HCT116 (cell line): Measurements from ENCODE around the gene TK1. TPM values are rescaled to one million over a fixed set of nuclear protein-coding genes. Genes with fewer than 3 reads are reported as not detected.

Experiments
- ATAC-seq: fragments of 200-7000 bp; cut with Tn5 transposase; 2 replicates; pipeline ENCODE4 v1.9.1; 2020; ENCODE audit warnings: mild to moderate bottlenecking, moderate library complexity
- BruUV-seq: library from RNA; stranded (reverse); fragments of 400-500 nt; replicated peaks from 2 replicates; lab custom pipeline; 2021; lab: Mats Ljungman, UMichigan
- CTCF ChIA-PET: fragments of 300-600 bp; sonication (Branson Sonifier 250); formaldehyde crosslinking; loops from one replicate; lab custom pipeline; 2021; ENCODE audit warnings: antibody characterized with exemption; lab: Charles Lee
- POLR2A ChIA-PET: fragments of 300-600, 350-600 bp; sonication (Branson Sonifier 250); formaldehyde crosslinking; loops from one replicate; lab custom pipeline; 2021; ENCODE audit warnings: antibody characterized with exemption; lab: Charles Lee
- RAD21 ChIA-PET, 2 experiments: fragments of 300-600 bp; sonication (Branson Sonifier 250); formaldehyde crosslinking; loops; one replicate each; lab custom pipeline; 2023; ENCODE audit warnings: low total read pairs in 2 of 2; ENCODE audit not compliant: uncharacterized antibody in 2 of 2, unreplicated experiment in 2 of 2, low non-redundant PET in 1 of 2; lab: Charles Lee
- DNase-seq: peaks from one replicate; pipeline ENCODE4 v3.0.0-alpha.2; 2010; ENCODE audit warnings: low read depth, low spot score
- H2AFZ ChIP-seq: fragments of 200-600 bp; shearing (Covaris generic), sonication (generic); 2 replicates; pipeline ENCODE4 v1.6.1; 2017; ENCODE audit warnings: low read depth, mixed run types, mixed read lengths, antibody characterized with exemption, low read length; ENCODE audit not compliant: poor library complexity, severe bottlenecking
- H3K27ac ChIP-seq: 2 replicates; pipeline ENCODE4 v1.5.1; 2012; ENCODE audit warnings: low read depth, low read length
- H3K27me3 ChIP-seq: fragments of 200-600 bp; sonication (generic); 2 replicates; pipeline ENCODE4 v1.6.1; 2016; ENCODE audit warnings: mixed run types, low read length, mixed read lengths; ENCODE audit not compliant: insufficient read depth
- H3K36me3 ChIP-seq, 2 experiments: fragments of 200-500 bp in 1 of 2; fragments of 200-600 bp in 1 of 2; sonication (Bioruptor generic) in 1 of 2; sonication (generic) in 1 of 2; 2 replicates each; pipeline versions ENCODE4 v1.5.1 to v1.6.1; 2014 to 2016; ENCODE audit warnings: low read length in 2 of 2, inconsistent platforms in 1 of 2, mixed read lengths in 1 of 2, mixed run types in 1 of 2; ENCODE audit not compliant: insufficient read depth in 2 of 2, control insufficient read depth in 1 of 2
- H3K4me1 ChIP-seq, 2 experiments: fragments of 200-600 bp in 1 of 2; sonication (generic) in 1 of 2; 2 replicates each; pipeline versions ENCODE4 v1.5.1 to v1.6.1; 2012 to 2017; ENCODE audit warnings: low read length in 2 of 2, inconsistent platforms in 1 of 2, mild to moderate bottlenecking in 1 of 2, mixed read lengths in 1 of 2, mixed run types in 1 of 2, moderate library complexity in 1 of 2; ENCODE audit not compliant: insufficient read depth in 2 of 2, control insufficient read depth in 1 of 2
- H3K4me2 ChIP-seq: fragments of 200-600 bp; sonication (generic); 2 replicates; pipeline ENCODE4 v1.6.1; 2017; ENCODE audit warnings: mixed run types, low read length, mixed read lengths
- H3K4me3 ChIP-seq, 2 experiments: fragments of 200-600 bp in 1 of 2; sonication (generic) in 1 of 2; replicated peaks in 1 of 2; 2 replicates each; pipeline ENCODE4 v1.5.1; 2011 to 2016; ENCODE audit warnings: low read length in 2 of 2, control low read depth in 1 of 2, low read depth in 1 of 2, mild to moderate bottlenecking in 1 of 2, mixed read lengths in 1 of 2, mixed run types in 1 of 2
- H3K79me2 ChIP-seq: fragments of 200-600 bp; sonication (generic); 2 replicates; pipeline ENCODE4 v1.6.1; 2017; ENCODE audit warnings: mild to moderate bottlenecking, mixed run types, low read length, moderate library complexity, mixed read lengths; ENCODE audit not compliant: insufficient read depth
- H3K9ac ChIP-seq: fragments of 200-600 bp; sonication (generic); 2 replicates; pipeline ENCODE4 v1.6.1; 2016; ENCODE audit warnings: low read length, mixed read lengths
- H3K9me2 ChIP-seq: fragments of 200-600 bp; sonication (generic), shearing (Covaris generic); 2 replicates; pipeline ENCODE4 v1.6.1; 2017; ENCODE audit warnings: mixed run types, mild to moderate bottlenecking, moderate library complexity; ENCODE audit not compliant: insufficient read depth
- H3K9me3 ChIP-seq, 2 experiments: fragments of 200-500 bp in 1 of 2; fragments of 200-600 bp in 1 of 2; sonication (Bioruptor generic) in 1 of 2; sonication (generic) in 1 of 2; 2 replicates each; pipeline ENCODE4 v1.6.1; 2014 to 2017; ENCODE audit warnings: low read length in 2 of 2, mixed read lengths in 2 of 2, inconsistent platforms in 1 of 2, low read depth in 1 of 2, mild to moderate bottlenecking in 1 of 2, mixed run types in 1 of 2, moderate library complexity in 1 of 2; ENCODE audit not compliant: control insufficient read depth in 1 of 2, insufficient read depth in 1 of 2
- H4K20me1 ChIP-seq: fragments of 200-600 bp; sonication (generic), shearing (Covaris generic); 2 replicates; pipeline ENCODE4 v1.6.1; 2017; ENCODE audit warnings: mixed run types, mild to moderate bottlenecking, moderate library complexity; ENCODE audit not compliant: insufficient read depth
- CBX3 ChIP-seq: IDR thresholded peaks from 2 replicates; pipeline ENCODE4 v1.6.1; 2012; ENCODE audit warnings: low read depth
- CEBPB ChIP-seq: IDR thresholded peaks from 2 replicates; pipeline ENCODE4 v1.6.1; 2012; ENCODE audit warnings: low read depth
- ELF1 ChIP-seq: IDR thresholded peaks from 2 replicates; pipeline ENCODE4 v1.6.1; 2012; ENCODE audit warnings: low read depth, borderline replicate concordance
- EZH2phosphoT487 ChIP-seq: fragments of 200-600 bp; IDR thresholded peaks from 2 replicates; pipeline ENCODE4 v1.6.1; 2018; ENCODE audit warnings: antibody characterized with exemption, borderline replicate concordance
- JUND ChIP-seq: IDR thresholded peaks from 2 replicates; pipeline ENCODE4 v1.6.1; 2012
- POLR2A ChIP-seq: IDR thresholded peaks from 2 replicates; pipeline ENCODE4 v1.7.0; 2011; ENCODE audit warnings: borderline replicate concordance; ENCODE audit not compliant: insufficient read depth, insufficient read length; ENCODE audit errors: extremely low read depth
- RAD21 ChIP-seq: IDR thresholded peaks from 2 replicates; pipeline ENCODE4 v1.6.1; 2012; ENCODE audit warnings: low read depth, mild to moderate bottlenecking
- SP1 ChIP-seq: IDR thresholded peaks from 2 replicates; pipeline ENCODE4 v1.6.1; 2012; ENCODE audit warnings: low read depth
- SRF ChIP-seq: IDR thresholded peaks from 2 replicates; pipeline ENCODE4 v1.6.1; 2012; ENCODE audit warnings: low read depth
- YY1 ChIP-seq: IDR thresholded peaks from 2 replicates; pipeline ENCODE4 v1.6.1; 2011; ENCODE audit warnings: low read length, low read depth, moderate library complexity, mild to moderate bottlenecking; ENCODE audit not compliant: insufficient replicate concordance; ENCODE audit errors: extremely low read depth
- ZFX ChIP-seq: fragments of 450-650 bp; IDR thresholded peaks from 2 replicates; pipeline ENCODE4 v1.6.1; 2017
- ZNF274 ChIP-seq: fragments of 200-500 bp; sonication (Bioruptor generic); IDR thresholded peaks from 2 replicates; pipeline ENCODE4 v1.6.1; 2014; ENCODE audit warnings: mild to moderate bottlenecking, low read depth, low read length, inconsistent platforms
- intact Hi-C: fragments of 100-400 bp; cut with micrococcal nuclease; formaldehyde crosslinking; loops from 2 replicates; pipeline ENCODE4 v1.10.0; 2022
- total RNA-seq: library from RNA; stranded (reverse); gene quantifications from one replicate; pipeline ENCODE4 v1.2.1, GENCODE V29; 2021; ENCODE audit not compliant: unreplicated experiment
- TF ChIP-seq, protein P1 (sequence below): IDR thresholded peaks from 2 replicates; pipeline ENCODE4 v1.6.1; 2012
- TF ChIP-seq, protein P2 (sequence below): IDR thresholded peaks from 2 replicates; pipeline ENCODE4 v1.6.1; 2011; ENCODE audit warnings: mild to moderate bottlenecking, low read length, moderate library complexity; ENCODE audit not compliant: insufficient replicate concordance; ENCODE audit errors: extremely low read depth
- TF ChIP-seq, protein P3 (sequence below): IDR thresholded peaks from 2 replicates; pipeline ENCODE4 v1.6.1; 2012
- TF ChIP-seq, protein P4 (sequence below): IDR thresholded peaks from 2 replicates; pipeline ENCODE4 v1.6.1; 2012; ENCODE audit warnings: low read depth

The TK1 gene
- total RNA-seq, 1 experiment from 2014 or later = 315 TPM

- no peak for TF ChIP-seq ZNF274
- TF ChIP-seq, protein P1, sequence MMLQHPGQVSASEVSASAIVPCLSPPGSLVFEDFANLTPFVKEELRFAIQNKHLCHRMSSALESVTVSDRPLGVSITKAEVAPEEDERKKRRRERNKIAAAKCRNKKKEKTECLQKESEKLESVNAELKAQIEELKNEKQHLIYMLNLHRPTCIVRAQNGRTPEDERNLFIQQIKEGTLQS = no peak
- TF ChIP-seq, protein P2, sequence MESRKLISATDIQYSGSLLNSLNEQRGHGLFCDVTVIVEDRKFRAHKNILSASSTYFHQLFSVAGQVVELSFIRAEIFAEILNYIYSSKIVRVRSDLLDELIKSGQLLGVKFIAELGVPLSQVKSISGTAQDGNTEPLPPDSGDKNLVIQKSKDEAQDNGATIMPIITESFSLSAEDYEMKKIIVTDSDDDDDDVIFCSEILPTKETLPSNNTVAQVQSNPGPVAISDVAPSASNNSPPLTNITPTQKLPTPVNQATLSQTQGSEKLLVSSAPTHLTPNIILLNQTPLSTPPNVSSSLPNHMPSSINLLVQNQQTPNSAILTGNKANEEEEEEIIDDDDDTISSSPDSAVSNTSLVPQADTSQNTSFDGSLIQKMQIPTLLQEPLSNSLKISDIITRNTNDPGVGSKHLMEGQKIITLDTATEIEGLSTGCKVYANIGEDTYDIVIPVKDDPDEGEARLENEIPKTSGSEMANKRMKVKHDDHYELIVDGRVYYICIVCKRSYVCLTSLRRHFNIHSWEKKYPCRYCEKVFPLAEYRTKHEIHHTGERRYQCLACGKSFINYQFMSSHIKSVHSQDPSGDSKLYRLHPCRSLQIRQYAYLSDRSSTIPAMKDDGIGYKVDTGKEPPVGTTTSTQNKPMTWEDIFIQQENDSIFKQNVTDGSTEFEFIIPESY = peak; percentile 54
- TF ChIP-seq JUND = no peak
These were observed at the start of gene TK1, which contains the start of gene AFMID (continued) for GRCh38 chr17:78186692-78187595.

- POLR2A ChIA-PET = no interaction called here
- Histone ChIP-seq H3K4me3 (no peak overlapping the region), H3K27me3 (no peaks in the 10 kb centered on the region), H3K9ac (no peak overlapping the region), H3K4me2 (no peak overlapping the region), H4K20me1 (no peaks in the 10 kb centered on the region), H3K27ac (no peak overlapping the region), H3K36me3 (no peaks in the 10 kb centered on the region), H3K9me3 (no peaks in the 10 kb centered on the region), H3K79me2 (no peaks in the 10 kb centered on the region), H3K9me2 (no peaks in the 10 kb centered on the region), H3K4me1 (no peaks in the 10 kb centered on the region), H2AFZ (no peak overlapping the region)
- DNase-seq (no peak), ATAC-seq (no peak)
- RAD21 ChIA-PET = no interaction called here
- BruUV-seq = no TSS peak
- CTCF ChIA-PET = interaction anchor here (0.5 kb wide), 1 partner anchor 94 kb away, joined by 4 read pairs; no protein-coding TSS in a partner anchor
- intact Hi-C loops = no loop called here
- no peak for TF ChIP-seq EZH2phosphoT487
- TF ChIP-seq, protein P3, sequence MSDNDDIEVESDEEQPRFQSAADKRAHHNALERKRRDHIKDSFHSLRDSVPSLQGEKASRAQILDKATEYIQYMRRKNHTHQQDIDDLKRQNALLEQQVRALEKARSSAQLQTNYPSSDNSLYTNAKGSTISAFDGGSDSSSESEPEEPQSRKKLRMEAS = no peak
- TF ChIP-seq, protein P4, sequence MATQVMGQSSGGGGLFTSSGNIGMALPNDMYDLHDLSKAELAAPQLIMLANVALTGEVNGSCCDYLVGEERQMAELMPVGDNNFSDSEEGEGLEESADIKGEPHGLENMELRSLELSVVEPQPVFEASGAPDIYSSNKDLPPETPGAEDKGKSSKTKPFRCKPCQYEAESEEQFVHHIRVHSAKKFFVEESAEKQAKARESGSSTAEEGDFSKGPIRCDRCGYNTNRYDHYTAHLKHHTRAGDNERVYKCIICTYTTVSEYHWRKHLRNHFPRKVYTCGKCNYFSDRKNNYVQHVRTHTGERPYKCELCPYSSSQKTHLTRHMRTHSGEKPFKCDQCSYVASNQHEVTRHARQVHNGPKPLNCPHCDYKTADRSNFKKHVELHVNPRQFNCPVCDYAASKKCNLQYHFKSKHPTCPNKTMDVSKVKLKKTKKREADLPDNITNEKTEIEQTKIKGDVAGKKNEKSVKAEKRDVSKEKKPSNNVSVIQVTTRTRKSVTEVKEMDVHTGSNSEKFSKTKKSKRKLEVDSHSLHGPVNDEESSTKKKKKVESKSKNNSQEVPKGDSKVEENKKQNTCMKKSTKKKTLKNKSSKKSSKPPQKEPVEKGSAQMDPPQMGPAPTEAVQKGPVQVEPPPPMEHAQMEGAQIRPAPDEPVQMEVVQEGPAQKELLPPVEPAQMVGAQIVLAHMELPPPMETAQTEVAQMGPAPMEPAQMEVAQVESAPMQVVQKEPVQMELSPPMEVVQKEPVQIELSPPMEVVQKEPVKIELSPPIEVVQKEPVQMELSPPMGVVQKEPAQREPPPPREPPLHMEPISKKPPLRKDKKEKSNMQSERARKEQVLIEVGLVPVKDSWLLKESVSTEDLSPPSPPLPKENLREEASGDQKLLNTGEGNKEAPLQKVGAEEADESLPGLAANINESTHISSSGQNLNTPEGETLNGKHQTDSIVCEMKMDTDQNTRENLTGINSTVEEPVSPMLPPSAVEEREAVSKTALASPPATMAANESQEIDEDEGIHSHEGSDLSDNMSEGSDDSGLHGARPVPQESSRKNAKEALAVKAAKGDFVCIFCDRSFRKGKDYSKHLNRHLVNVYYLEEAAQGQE = no peak
- no peak for TF ChIP-seq ZFX
- TF ChIP-seq POLR2A = no peak
- no peak for TF ChIP-seq CEBPB
- no peak for TF ChIP-seq RAD21
- TF ChIP-seq ZNF274 = no peak
- no peak for TF ChIP-seq YY1
- TF ChIP-seq SRF = no peak
- no peak for TF ChIP-seq JUND
- TF ChIP-seq ELF1 = no peak
- TF ChIP-seq, protein P1 = no peak
- TF ChIP-seq SP1 = no peak
- TF ChIP-seq CBX3 = no peak
These were observed 49.0 kb upstream of the TK1 start for GRCh38 chr17:78235885-78236284.
